PC-9 (cell line): ENCODE data around the gene MX2.

Experiments used
- CTCF ChIP-seq: fragments of 200-600 bp; sonication (generic); conservative IDR thresholded peaks from 2 replicates; pipeline ENCODE4 v1.6.1; 2017; ENCODE audit warnings: mixed run types, antibody characterized with exemption, mild to moderate bottlenecking, moderate library complexity
- EZH2 ChIP-seq: fragments of 200-600 bp; sonication (generic); IDR thresholded peaks from 2 replicates; pipeline ENCODE4 v1.8.0; 2017; ENCODE audit warnings: antibody characterized with exemption, low read depth

DNA sequence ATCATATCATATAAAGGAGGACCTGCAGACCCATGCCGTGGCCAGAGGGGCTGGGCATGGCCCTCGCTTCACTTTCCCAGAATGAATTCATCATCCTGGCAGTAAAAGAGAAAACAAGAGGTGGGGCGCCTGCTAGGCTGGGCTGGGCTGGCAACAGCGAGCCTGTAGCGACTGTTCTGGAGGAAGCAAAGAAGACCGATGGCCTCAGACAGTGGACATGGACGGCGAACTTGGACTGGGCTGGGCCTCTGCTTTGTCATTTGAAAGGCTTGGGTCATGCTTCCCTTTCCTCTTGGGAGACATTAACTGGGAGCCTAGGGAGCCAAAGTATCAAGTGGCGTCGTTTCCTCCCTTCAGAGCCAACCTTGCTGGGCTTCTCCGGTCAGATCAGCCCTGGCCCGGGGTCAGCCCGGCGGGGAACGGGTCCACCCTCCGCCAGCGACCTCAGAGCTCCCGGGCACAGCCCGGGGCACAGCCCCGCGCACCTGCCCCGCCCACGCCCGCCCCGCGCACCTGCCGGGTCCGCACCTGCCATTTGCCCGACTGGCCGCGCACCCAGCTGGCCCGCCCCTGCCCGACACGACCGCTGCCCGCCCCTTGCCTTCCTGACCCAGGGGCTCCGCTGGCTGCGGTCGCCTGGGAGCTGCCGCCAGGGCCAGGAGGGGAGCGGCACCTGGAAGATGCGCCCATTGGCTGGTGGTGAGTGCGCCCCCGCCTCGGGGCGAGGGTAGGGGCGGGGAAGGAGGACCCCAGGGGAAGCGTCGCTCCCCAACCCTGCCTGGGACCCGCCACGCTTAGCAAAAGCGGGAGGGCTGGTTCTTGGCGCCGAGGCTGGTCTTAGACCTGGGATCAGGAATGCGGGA is 45.4 kb upstream of the MX2 start, which contains the start of gene FAM3B:
- TF ChIP-seq CTCF: no peak
- TF ChIP-seq EZH2: no peak
